HG03103 (cell line): ENCODE data around the gene NSMCE4A.
"Not testable (repeated sequence)": the region's sequence is repeated elsewhere in the genome, so short reads cannot be mapped to it uniquely, and the experiment has no call there.

ENCODE experiments used
- ATAC-seq: cut with Tn5 transposase; IDR thresholded peaks from one replicate; pipeline ENCODE4 v1.9.1; 2021; ENCODE audit warnings: low read depth; ENCODE audit not compliant: unreplicated experiment

The NSMCE4A gene

DNA sequence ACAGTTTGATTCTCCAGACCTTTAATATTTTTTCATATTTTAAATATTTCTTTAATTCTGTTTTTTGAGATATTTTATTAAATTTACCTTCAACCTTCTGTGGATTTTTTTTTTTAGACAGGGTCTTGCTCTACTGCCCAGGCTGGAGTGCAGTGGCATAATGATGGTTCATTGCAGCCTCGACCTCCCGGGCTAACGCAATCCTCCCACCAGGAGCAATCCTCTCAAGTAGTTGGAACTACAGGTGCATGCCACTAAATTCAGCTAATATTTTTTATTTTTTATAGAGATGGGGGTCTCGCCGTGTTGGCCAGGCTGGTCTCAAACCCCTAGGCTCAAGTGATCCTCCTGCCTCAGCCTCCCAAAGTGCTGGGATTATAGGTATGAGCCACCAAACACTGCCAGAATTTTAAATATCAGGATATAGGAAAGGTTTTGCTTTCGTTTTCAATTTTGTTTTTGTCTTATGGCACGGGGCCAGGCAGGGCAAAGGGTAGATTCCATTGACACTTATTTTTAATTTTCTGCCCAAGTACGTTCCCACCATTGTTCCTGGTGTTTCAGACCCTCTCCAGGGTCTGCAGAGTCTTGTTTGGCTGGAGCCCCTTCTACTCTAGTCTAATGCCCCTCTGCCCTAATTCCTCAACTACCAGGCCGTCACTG is 15.1 kb upstream of the NSMCE4A start:
- no peak for ATAC-seq

DNA sequence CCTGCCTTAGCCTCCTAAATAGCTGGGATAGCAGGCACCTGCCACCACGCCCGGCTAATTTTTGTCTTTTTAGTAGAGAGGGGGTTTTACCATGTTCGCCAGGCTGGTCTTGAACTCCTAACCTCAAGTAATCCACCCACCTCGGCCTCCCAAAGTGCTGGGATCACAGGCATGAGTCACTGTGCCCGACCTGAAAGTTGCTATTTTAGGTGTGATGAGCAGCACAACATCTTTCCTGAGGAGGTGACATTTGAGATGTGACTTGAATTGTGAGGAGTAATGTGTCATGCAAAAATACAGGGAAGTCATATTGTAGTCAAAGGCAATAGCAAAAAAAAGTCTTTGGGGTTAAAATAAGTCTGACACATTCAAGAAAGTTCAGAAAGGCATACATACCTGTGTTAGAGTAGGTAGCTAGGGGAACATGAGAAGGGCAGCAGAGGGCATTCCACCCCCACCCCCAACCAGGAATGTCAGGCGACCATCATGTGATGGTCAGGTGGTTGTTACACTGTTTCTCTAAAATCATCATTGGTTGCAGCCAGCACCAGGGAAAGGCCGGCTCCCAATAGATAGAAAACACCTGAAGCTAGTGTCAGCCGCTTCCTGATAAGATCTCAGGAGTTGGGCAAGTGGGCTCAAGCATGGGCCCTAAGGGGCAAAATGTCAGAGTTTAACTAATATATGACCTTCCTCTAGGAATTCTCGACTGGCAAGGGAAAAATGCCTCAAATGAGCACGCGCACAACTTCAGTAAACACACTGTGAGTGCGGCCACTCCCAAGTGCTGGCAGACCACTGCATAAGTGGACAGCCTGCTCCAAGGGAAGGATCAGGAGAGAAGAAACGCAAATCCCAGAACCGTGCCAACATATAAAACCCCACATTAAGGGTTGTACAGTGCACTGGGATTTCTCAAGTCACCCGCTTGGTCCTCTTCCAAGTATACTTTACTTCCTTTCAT is 13.6 kb upstream of the NSMCE4A start, which contains the start of gene TACC2:
TSS of gene TACC2 (plus strand) at position 803 of the 964 bp plus-strand sequence. CDS start 32,819 bp downstream, outside the sequence.
- no peak for ATAC-seq

DNA sequence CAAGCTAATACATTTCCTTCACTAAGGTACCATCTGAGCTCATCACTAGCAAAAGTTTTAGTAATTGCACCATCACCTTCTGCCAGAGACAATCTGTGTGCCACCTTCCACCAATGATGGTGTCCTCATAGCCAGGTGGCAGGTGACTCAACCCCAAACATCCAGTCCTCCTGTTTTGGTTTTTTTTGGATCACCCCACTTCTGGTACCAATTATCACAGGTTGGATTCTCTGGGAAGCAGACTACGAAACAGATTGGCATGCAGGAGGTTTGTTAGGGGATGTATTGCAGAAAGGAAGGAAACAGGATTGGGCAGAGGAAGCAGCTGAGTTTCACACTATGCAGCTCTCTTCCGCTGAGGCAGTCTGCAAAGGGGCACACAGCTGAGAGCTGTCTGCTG is 9.4 kb upstream of the NSMCE4A start:
- ATAC-seq: no peak

DNA sequence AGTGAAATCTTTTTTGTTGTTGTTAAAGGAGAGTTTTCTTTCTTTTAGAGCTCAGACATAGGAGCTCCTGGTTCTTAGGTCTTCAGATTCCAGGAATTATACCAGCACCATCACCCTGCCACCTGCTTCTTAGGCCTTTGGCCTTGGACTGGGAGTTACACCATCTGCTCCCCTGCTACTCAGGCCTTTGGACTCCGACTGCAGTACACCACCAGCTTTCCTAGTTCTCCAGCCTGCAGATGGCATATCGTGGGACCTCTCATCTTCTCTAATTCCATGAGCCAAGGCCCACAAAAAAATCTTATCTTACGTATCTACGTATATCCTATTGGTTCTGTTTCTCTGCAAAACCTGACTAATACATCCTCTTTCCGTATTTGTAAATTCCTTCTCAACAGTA is 8.8 kb upstream of the NSMCE4A start:
- ATAC-seq: no peak

DNA sequence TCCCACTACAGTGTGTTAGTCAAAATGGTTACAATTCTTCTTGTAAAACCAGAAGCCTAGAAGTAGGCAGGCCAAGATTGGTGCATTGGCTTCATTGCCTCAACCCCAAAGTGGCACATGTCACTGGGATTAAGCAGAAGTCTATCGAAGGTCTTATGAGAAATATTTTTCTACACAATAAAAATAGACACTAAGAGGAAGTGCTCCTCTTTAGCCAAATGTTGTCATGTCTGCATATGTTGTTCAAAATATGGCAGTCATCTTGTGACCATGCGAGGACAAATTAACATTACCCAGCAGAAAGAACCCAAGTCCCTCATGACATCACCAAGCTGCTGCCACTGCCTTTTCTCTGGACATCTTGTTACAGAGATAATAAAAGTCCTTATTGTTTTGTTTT is 6.3 kb upstream of the NSMCE4A start:
- ATAC-seq: no peak

DNA sequence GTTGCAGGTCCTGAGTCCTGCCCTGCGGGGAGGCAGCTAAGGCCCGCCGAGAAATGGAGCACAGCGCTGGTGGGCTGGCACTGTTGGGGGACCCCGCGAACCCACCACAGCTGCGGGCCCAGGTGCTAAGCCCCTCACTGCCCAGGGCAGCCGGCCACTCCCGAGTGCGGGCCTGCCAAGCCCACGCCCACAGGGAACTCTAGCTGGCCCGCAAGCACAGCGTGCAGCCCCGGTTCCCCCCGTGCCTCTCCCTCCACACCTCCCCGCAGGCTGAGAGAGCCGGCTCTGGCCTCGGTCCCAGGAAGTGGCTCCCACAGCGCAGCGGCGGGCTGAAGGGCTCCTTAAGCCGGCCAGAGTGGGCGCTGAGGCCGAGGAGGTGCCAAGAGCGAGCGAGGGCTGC is 3.5 kb upstream of the NSMCE4A start:
- ATAC-seq: no peak

DNA sequence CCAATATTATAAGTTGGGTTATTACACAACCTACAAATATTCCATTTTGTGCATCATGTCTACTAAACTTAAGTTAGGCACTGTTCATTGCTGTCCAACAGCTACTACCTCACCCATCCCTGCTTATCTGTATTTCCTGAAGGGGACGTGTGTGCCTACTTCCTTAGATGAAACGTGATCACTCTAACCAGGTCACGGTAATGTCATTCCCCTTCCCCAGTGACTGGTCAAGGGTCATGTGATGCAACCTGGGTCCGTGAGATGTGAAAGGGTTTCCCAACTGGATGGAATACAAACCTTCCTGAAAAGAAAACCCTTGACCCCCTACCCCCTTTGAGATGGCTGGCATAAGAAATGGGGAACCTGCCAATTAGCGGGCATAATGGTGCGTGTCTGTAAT is 1.6 kb upstream of the NSMCE4A start:
- no peak for ATAC-seq

DNA sequence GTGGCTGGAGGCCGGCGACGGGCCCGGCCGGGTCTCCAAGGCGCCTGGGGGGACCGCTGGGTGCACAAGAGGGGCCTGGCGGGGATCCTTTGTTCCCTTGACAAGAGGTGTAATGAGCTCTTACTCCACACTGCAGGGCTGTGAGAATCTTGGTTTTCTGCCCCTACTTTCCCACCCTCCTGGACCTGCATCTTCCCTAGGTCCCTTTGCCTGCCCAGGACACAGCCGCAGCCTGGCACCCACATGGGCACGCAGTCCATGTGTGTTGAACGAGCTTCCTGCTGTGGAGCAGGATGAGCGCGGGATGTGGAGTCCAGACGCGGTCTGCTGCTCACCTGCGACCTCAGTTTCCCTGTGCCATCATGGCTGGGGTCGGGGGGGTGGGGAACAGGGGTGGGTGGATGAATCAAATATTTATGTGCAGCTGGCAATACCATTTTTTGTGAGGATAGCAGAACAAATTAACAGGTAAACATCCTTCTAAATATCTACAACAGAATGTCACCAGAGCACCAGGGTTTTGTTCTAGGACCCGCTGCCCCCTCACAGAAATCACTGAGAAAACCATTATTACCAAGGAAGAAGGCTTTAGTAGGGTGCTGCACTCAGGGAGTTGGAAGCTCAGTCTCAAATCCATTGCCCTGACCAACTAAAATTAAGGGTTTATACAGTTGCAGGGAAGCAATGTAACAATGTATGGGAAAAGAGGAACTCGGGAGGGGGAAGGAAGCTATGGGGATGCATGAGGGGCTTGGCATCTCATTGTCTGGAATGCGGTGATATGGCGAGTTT is 474 bp upstream of the NSMCE4A start:
- no peak for ATAC-seq

DNA sequence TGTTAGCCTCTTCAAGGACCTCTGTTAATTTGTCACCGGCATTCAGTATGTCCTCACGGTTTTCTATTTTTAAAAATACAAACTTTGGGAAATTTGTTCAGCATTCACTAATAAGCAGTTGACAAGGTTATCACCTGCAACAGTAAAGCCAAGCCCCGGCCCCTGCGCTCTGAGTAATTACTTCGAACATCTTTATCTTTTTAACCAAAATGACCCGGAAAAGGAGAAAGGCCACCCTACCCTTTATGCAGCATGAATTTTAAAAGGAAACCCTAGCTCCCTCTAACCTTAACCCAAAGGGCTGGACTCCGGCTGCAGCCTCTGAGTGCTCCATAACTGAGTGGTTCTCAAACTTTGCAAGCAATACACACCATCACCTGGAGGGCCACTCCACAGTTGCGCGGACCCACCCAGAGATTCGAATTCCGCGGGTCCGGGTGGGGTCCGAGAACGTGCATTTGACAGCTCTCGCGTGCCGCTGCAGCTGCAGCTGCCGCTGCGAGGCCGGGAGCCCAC is 940 bp downstream of the NSMCE4A start:
- no peak for ATAC-seq

DNA sequence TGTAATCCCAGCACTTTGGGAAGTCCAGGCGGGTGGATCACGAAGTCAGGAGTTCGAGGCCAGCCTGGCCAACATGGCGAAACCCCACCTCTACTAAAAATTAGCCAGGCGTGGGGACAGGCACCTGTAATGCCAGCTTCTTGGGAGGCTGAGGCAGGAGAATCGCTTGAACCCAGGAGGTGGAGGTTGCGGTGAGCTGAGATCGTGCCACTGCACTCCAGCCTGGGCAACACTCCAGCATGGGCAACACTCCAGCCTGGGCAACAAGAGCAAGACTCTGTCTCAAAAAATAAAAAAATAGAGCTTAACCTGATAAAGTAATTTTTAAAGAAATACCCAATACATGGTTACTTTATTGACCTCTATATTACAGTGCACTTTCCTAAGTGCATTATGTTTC is 5.9 kb downstream of the NSMCE4A start:
- ATAC-seq: not testable (repeated sequence)

DNA sequence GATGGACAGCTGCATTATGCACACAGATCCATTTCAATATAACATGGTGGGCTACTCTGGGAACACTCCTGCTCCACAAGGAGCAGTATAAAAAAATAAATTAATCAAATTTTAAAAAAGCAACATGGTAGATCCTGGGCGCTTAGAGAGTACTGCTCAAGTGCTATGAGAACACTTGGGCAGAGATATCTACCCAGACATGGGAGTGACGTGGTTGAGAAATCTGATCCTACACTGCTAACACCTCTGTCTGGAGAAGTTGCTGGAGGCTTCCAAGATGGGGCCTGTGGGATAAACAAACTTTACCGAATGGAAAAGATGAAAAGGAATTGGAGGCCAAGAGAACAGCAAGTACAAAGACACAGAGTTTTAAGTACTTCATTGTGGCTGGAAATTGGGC is 9.0 kb downstream of the NSMCE4A start:
- no peak for ATAC-seq

DNA sequence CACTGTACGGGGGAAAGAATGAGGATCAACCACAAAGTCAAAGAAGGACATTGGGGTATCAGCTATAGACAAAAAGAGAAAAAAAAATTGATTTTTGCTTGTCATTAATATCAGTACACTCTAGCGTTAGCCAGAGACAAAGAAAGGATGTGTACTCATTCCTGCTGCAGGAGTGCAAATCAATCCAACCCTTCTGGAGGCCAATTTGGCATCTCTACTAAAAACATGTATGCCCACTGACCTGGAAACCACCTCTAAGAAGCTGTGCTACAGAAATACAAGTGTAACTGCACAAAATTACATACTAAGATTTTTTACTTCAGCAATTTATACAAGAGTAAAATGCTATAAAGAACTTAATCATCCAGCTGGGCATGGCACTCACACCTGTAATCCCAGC is 13.6 kb downstream of the NSMCE4A start:
- no peak for ATAC-seq

DNA sequence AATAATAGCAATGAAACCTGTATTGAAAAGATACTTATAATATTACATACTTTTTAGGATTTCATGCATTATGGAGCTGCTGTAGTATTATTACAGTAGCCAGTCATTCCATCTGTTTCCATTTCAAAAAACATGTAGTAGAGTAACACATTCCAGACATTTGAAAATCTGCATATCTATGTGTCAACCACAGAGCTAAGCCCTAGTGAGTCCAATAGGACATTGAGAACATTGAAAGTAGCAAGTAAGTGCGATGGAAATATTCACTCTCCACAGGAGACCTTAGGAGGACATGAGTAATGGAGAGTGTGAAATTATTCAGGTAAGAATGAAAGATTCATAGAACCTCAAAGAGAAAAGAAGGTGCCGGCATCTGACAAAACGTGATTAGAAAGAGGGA is 15.3 kb downstream of the NSMCE4A start:
- ATAC-seq: no peak

DNA sequence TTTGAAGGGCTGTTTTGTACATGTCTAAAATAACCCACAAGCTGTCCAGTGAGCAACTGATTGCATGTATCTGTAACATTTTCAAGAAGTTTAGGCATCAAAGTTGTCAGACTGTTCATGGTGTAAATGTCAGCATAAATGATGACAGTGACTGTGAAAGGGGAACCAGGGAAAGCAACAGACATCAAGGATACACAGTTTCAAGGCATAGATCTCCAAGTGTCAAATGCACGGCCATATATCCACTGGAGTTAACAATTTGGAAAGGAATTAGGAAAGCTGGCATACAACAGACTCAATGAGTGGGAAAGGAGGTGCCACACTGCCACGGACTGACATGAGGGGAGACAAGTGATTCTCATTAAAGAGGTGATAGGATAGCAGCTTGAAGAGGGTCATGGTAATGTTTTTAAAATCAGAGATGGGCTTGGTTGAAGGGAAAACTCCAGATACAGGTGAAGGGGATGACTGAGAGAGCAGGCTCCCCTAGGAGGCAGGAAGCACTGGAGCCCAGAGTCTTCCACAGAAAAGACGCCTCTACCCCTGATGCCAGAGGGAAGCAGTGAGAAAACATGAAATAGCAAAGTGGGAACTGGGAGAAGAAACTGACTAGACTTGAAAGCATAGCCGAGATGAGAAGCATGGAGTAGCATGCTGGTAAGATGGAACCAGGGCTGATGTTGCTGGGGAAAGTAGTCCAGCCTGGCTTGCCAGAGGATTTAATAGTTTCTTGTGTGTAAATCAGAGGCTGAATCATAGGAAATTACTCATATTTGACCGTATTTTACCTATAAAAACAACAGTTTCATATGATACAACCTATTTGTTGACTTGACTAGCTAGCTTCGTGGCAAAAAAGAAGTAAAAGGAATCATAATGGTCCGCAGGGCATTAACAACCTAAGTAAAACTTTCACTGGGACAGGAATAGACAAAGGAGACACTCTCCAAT is 18.6 kb downstream of the NSMCE4A start:
- no peak for ATAC-seq

DNA sequence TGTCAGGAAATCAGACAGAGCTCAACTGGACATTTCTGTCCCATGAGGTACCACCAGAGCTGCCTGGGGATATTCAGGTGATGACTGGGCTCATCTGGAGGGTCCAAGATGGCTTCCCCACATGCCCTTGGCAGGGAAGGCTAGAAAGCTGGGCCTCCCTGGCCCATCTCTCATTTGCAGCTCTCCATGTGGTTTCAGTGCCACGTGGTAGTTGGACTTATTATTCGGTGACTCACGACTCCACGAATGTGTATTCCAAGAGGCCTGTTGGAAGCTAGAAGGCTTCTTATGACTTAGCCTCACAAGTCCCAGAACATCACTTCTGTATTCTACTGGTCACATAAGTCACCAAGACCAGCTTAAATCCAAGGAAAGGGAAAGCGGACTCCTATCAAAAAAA is 22.8 kb downstream of the NSMCE4A start:
- no peak for ATAC-seq

DNA sequence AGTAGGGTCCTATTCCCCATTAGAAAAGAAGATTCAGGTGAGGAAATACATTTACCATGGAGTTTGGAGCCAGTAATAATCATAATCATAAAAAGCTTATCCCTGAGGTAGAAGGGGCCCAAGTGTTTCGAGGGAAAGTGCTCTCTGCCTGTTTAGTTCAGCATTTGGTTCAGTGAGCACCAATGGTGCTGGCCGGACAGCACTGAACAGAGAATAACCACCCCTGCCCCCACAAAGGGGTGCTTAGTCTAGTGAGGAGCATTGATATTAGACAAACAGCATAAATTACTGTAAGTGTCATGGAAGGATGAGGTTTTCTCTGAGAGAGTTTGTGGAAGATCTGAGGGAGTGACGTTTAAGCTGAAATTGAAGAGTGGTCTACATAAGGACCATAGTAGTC is 25.6 kb downstream of the NSMCE4A start:
- no peak for ATAC-seq

DNA sequence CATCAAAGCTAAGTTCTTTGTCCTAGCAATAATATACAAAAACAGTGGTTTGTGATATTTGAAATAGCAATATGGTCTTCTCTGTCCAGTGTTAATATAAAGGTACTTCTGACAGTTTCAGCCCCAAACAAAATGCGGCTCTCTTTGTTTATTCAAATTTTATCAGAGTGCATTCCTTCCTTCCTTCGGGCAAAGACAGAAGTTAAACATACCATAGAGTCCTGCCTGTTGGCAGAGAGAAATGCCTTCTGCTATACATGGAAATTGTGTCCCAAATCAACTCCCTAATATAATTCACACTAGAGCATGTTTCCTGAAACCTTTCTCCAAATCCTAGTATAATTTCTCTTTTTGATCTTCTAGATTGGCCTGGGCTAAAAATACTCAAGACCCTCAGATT is 26.0 kb downstream of the NSMCE4A start:
- no peak for ATAC-seq

DNA sequence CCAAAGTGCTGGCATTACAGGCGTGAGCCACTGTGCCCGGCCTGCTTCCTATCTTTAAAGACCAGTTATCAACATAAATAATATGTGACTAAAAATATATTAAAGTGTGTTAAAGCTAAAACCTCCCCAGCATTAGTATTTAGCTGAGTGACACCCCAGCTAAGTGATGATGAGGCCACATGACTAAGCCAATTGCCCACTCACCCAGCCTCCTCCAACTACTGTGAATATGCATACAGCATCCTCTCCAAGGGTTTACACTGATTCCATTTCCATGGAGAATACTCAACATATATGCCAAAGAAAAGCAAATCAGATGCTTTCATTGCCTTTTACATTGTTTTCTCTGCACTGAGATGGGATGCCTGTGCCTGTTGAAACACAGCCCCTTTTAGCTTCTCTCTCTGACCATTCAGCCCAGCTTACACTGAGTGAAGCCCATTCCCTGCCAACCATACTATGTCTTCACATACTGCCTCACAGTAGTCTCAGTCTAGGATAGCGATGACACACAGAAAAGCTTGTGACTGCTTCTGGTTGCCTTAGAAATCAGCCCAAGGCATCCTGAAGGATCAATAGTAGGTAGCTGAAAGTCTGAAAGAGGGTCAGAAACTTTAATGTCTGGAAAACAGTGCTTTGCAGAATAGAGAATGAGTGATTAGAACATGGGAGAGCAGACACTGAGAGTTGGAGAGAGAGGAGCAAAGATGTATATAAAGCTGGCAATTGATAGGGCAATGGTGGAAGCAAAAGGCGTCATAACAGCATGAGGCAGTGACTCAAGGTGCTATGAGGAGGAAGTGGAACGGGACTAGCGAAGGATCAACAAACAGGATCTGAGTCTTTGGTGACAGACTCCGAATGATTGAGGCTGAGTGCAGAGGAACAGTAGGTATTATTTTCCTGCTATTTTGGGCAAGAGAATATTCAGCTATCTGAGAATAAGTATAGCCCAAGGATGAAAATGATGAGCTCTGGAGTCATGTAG is 27.4 kb downstream of the NSMCE4A start:
- no peak for ATAC-seq
